NCI-H69 (cell line): ENCODE measurements around the gene COTL1.

Experiments used
- DNase-seq: peaks from one replicate; lab custom pipeline; 2025; lab: John Stamatoyannopoulos, UW

COTL1 gene

DNA sequence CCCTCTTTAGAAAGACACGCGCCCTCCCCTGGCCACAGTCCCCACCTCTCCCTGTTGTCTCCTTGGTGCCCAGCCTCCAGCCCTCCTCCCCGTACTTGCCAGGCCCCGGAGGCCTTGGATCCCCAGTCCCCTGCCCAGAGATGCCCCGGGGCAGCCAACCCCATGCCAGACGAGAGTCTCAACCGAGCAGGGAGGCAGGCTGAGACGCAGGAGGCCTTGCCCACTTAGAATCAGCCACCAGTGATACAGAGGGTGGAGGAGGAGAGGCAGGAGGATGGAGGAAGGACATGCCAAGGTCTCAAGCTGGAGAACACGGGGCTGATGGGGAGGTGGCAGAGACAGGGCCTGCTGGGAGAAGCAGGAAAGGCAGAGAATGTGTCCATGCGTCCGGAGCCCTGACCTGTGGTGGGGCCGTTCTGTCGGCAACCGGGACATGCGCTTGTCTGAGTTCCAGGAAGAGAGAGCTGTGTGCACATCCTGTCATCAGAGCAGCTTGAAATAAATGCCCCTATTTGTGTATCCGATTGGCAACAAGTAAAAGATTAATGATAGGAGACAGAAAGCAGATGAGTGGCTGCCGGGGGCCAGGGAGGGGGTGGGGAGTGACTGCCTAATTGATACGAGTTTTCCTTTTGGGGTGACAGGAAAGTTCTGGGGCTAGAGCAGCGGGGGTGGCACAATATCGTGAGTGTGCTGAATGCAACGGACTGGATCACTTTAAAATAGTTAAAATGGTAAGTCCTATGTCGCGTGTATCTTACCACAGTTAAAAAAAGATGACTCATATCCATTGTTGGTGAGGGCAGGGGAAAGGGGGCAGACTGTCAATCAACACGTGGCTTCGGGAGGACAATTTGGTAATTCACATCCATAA, 68.7 kb downstream of the COTL1 start:
- no peak for DNase-seq

DNA sequence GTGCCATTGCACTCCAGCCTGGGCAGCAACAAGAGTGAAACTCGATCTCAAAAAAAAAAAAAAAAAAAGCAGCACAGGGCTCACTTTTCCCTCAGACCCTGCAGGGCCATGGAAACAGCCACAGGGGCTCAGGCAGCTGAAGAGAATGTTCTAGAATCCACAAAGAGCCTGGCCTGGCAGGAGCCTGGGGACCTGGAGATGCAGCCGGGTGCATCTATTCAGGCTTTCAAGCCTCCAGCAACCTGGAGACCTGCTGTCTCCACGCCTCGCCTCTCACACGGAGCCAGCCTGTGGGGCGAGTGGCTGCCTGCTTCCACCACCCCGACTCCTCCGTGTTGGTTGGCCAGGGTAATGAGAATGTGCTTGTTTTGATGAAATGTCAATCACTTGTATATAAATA, 69.4 kb downstream of the COTL1 start:
- DNase-seq, result peak; percentile 7

DNA sequence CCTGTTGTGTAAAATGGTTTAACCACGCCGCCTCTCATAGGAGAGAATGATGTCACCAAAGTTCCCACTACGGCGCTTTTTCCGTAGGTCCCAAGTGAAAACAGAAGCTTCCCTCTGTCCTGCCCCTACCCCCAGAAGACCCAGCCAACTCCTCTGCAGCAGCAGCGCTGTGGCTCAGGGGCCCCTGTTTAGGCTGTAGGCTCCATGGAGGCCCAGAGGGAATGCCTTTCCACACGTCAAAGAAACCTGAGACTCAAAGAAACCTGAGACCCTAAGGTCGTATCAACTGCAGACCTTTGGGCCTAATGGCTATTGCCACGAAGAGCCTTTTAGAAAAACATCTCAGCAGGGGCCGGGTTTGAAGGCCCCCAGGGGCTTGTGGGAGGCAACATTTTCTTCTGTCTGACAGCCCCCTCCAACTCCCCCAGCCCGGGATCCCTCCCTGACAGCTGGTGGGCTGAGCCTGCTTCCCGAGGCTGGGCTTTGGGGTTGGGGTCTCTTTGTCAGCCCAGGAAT, 70.3 kb downstream of the COTL1 start:
- peak; percentile 37 for DNase-seq

DNA sequence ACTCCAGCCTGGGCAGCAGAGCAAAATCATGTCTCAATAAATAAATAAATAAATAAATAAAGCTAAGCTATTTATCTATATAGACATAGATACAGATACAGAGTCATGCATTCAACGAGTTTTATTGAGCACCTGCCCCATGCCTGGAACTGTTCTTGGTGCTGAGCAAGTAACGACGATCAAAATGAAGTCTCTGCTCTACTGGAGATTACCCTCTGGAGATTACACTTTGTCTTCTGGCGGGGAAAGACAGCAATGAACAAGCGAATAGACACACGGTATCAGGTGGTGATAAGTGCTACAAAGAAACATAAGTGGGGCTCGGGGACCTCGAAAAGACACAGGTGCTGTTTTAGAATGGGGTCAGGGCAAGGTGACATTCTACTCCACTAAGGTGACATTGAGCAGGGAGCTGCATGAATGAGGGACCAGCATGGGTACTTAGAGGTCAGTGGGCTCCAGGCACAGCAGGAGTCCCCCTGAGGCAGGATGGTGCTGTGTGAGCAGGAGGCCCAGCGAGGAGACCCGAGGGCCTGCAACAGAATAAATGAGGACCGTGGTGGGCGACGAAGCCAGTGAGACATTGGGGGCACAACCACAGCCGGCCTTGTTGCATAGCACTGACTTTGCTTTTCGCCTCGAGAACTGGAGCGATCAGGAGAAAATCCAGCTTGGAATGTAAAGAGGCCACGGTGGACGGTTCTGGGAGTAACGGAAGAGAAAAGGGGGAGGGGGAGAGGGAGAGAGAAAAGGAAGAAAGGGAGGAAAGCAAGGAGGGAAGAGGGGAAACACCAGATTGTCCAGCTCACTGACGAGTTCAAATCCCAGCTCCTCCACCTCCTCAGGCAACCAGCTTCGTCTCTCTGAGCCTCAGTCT, 71.0 kb downstream of the COTL1 start:
- no peak for DNase-seq

DNA sequence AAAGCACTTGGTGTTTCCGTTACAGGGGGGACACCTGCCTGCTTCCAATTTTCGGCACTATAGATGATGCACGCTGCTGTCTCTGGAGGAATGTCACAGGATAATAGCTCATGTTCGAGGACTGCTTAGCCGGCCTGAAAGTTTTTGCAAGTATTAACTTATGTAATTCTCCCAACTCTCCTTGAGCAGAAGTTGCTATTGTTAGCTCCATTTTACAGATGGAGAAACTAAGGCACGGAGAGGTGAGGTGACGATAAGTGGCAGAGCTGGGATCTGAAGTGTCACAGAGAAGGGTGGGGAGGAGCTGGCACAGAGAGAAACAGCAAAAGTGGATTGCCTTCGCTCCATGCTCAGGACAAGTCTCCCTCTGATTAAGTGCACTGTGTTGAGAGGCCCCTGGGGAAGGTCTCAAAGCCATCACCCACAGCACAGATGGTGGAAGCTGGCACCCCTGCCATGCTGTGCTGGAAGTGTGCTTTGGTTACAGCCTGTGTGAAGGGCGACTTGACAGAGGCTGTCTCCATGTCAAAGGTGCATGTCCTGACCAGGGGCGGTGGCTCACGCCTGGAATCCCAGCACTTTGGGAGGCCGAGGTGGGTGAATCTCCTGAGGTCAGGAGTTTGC, 72.7 kb downstream of the COTL1 start:
- DNase-seq, result peak; percentile 23

DNA sequence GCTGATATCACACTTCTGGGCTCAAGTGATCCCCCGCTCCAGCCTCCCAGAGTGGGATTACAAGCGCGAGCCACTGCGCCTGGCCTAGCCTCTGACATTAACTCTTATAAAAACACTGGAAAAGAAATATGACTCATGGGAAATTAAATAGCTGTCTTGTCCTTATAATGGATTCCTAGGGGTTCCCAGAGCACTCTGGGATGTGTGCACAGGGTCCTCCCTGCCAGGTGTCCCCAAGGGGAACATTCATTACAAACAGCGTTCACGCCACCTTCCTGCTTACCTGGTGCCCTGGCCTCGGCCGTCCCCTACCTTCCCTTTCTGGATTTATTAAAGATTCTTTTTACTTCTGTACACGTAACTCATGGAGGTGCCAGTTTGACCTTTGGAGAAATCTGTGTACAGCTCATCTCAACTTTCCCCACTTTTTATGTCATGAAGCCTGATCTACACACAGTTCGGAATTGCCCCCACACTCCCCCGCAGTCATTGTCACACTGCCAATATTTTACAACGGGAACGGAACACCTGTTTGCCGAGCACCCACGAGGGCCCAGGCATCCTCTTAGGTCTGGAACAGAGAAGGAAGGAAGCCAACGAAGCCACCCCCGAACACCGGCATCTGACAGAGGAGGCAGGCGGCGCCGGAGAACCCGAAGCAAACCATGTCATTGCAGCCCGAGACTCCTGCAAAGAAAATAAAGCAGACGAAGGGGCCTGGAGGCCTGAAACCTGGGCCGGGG, 73.7 kb downstream of the COTL1 start:
- DNase-seq, result peak; percentile 68

DNA sequence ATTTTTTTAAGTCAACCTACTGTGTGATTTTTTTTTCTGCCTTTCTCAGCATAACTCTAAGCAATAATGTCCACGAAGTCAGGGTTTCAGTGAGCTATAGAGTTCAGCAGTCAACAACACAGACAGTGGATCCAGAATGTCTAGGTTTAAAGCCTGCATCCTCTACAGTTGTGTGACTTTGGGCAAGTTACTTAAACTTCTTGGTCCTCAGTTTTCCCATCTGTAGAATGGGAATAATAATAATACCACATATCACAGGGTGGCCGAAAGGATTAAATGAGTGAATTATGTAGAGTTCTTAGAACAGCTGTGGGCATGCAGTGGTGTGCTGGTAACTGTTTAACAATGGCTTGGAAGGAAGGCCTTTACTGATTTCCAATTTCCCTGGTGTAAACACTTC, 74.6 kb downstream of the COTL1 start:
- DNase-seq, result no peak

DNA sequence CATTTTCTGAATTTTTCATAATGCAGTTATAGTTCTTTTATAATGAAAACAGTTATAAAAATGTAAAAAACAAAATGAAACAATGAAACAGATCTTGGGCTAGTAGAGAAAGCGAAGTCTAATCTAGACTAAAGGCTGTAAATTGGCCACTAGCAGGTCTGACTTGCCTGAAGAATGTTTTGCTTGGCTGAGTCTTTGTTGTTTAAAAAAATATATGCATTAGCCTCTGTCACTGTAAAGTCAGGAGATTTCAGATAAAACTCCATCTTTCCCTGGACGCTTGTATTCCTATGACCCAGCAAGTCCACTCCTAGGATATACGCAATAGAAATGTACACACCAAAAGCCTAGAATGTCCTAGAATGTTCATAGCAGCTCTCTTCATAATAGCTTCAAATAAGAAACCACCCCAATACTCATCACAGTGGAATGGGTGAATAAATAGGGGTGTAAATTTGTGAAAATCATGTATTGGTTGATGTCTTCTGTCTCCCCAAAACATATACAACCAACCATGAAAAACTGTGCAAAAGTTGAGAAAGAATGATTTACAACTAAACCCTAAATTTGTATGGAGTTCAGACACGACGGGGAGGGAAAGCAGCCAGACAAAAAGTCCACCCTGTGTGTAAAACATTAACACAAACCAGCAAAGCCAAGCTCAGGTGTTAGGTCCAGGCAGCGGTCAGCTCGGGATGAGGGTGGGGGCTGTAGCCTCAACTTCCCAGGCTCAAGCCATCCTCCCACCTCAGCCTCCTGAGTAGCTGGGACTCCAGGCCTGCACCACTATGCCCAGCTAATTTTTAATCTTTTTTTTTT, 75.7 kb downstream of the COTL1 start:
- DNase-seq, result no peak

DNA sequence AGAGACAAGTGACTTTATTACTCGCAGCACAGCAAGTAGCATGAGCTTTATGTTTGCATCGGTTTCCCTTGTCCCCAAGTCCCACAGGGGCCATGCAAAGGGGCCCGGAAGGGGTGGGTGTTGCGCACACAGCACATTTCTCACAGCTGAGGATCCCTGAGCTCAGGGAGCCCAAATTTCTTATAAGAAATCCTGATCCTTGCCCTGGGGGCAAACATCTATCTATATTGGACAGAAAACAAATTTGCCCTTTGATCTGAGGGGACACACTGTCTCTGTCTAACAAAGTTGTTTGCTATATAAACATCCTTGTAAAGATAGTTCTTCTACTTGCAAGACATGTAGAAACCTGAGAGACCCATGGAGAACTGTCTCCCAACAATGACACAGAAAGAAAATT, 77.7 kb downstream of the COTL1 start:
- DNase-seq, result no peak

DNA sequence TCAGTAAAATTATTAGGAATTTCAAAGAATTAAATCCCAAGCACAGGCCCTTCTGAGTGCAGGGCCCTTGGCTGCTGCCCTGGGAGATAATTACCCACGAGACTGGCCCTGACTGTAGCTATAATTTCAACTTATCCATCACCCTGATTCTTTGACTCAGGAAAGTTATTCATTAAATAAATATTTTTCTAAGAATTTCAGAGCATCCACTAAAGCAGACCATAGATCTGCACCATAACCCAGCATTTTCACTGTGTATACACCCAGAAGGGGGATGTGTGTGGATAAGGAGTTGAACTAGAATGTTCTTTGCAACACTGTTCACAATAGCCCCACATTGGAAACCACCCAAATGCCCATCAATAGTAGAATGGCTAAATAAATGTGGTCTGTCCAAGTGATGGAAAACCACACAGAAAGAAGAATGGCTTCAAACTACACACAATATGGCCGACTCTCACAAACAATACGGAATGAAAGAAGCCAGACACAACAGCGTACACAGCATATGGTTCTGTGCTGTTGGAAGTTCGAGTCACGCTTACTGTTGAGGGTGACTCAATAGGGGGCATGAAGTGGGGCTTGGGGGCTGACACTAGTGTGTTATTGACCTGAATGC, 79.5 kb downstream of the COTL1 start:
- DNase-seq, result no peak

DNA sequence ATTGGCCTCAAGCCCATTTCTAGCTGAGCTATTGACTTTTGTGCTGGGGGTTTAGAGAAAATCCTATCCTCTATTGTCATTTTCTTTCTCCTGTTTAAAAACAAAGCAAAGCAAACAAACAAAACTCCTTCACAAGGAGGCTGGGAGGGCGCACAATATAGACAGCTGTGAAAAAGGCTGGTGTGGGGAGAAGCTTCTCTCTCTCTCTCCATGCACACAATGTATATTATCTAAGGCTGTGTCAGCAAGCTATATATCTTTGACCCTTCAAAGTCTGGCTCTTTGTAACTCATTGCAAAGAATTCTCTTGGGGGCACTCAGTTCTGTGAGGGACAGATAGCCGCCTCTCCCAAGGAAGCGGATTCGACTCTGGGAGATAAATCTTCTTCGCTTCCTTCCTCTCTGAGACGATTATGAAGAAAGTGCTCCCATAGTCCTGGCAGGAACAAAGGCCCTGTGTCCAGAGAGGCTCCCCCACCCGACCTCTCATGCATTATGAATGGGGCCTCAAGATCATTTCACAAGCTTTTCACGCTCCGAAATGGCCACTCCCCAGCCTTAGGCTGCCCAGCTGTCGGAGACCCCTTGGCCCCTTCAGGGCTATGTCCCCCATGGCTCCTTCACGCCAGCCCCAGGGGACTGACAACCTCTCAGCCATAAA, 80.3 kb downstream of the COTL1 start:
- DNase-seq, result no peak

DNA sequence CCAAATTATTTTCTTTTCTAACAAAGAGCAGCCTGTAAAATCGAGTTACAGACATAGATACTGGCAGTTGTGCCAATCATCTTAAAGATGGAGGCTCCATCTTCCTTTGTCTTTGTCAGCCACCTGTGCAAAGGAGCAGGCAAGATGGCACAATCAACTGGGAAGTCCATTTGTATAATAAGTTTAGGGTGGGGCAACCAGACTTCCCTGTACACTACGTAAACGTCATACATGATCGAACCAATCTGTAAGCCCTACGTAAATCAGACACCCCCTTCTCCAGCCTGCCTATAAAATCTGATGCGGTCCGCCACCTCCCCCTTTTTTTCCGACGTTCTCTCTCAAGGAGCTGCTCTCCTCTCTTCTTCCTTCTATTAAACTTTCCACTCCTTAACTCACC, 82.0 kb downstream of the COTL1 start:
- no peak for DNase-seq

DNA sequence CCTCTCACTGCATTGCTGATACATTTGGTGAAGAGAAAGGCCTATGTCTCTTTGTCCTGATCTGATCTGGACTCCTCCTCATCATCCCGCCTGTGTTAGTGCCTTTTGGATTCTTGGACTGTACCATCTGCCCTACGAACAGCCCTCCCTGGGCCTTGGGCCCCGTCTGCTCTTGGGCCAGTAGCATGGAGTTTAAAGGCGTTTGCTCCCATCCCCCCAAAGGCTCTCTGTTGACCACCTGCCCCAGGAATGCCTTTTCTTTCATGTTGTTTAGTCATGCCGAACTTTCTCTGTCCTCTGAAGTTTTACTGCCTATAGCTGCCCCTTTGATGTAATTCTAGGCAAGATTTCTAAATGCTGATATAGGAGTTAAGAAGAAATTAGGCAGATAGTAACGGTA, 82.5 kb downstream of the COTL1 start:
- DNase-seq, result no peak

DNA sequence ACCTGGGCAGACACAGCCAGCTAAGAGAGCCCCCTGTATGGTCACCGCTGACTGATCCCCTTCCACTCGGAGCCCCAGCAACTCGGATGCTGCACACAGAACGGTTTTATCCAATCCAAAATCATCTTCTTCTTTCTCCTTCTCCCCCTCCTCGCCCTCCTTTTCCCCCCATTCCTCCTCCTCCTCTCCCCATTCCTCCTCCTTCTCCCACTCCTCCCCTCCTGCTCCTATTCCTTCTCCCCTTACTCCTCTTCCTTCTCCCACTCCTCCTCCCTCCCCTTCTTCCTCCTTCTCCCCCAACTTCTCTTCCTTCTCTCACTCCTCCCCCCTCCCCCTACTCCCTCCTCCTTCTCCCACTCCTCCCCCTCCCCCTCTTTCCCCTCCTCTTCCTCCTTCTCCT, 83.1 kb downstream of the COTL1 start:
- no peak for DNase-seq

DNA sequence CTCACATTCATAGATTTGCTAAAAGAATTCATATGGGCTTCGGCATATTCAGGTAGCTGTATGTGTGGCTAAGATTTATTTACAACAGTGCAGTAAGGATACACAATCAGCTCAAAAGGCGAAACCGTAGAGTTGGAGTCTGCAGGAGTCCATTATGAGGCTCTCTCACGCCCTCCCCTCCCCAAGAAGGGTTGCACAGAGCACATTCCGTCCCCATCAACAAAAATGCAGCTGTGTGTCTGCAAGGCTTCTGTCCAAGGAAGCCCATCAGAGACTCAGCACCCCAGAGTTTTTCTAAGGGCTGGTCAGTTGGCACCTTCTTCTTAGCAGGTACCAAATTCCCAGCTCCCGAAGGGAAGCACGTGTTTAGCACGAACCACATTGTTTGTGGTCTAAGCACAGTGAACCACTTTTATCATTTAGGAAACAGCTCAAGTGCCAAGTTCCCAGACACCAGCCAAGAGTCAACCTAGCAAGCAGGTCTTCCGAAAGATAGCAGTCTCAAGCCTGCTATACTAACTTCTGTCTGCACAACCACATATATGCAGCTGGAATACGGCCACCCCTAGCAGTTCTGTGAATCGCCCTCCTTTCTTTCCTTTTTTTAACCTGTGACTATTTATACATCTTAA, 84.9 kb downstream of the COTL1 start:
- DNase-seq, result no peak

DNA sequence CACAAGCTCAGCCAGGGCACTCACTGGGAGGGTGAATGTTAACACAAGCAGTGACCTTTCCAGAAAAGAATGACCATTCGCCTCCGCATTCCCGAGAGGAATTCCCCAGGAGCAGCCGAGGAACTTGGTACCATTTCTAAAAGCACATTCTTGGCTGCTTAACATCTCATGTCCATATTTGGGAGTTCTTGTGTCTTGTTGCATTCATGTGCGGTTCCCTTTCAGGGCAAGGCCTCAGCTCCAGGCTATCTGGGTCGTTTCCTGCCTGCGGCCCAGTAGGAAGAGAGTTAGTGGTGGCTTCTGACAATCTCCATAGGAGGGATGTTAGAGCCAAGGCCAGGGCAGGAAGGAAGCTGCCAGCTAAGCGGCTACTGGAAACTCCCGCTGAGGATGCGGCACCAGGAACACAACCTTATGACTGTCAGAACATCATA, 85.6 kb downstream of the COTL1 start:
- DNase-seq, result no peak

DNA sequence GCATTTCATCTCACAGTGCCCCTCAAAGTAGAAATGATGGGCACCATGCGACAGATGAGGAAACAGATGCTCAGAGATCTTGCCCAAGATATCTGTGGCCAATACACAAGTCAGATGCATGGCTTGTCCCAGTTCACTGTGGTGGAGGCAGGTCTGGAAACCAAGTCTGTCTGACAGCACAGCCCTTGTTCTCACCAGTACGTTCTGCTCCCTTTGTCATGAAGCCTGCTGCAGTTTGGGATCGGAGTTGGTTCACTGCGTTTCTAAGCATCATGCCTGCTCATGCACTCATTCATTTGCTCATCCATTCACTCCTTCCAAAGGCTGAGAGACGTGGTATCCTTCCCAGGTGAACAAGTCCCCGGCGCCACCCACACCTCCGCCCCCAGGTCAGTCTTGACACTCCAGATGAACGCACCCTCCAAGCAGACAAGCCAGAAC, 86.2 kb downstream of the COTL1 start:
- DNase-seq, result no peak

DNA sequence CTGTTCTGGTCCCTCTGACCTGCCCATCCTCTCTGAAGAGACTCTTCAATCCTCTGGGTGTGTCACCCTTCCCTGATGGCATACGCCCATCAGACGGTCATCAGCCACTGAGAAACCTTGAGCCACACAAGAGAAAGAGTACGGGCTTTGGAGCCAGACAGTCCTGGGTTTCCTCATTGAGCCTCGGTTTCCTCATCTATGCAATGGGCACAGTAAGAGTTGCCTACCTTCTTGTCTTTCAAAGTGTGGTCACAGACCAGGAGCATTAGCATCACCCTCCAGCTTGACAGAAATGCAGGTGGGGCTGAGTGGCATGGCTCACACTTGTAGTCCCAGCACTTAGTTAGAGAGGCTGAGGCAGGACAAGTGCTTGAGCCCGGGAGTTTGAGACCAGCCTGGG, 87.3 kb downstream of the COTL1 start:
- no peak for DNase-seq

DNA sequence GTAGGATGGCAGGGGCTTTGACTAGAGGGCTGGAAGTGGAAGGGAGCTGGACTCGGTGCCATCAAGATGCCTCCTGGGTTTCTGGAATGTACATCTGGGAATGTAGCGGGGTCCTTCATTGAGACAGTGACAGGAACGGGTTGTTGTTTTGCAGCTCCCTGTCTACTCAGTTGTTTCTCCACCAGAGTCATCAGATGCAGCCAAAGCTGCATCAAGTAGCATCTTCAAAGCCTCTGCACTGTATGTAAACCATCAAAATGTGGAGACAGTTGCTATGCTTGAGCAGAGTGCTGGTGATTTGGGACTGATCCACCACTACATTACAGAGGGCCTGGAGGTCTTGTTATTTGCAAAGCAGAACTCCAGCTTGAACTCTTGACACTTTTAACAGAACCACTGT, 88.3 kb downstream of the COTL1 start:
- no peak for DNase-seq
